Nasal cavity respiratory epithelium epithelial cell of viscerocranial mucosa (primary cell): ENCODE measurements around the gene ZNF740. TPM values are rescaled to one million over a fixed set of nuclear protein-coding genes. Genes with fewer than 3 reads are reported as not detected.

Experiments
- total RNA-seq: library from RNA; depleted of rRNA; stranded (reverse); fragments of >200 nt; gene quantifications from 2 replicates; pipeline ENCODE4 v1.2.3, GENCODE V29; 2014

The ZNF740 gene
- 13.3 and 20.4 TPM in 2 replicates for total RNA-seq

GRCh38 chr12:53180220-53180930, at the start of gene ZNF740, which contains the start of gene CSAD:
ZNF740 (plus strand) TSS chr12:53180722; CDS start chr12:53181984, 1,262 bp downstream.
CSAD (minus strand) TSS chr12:53180925; CDS start chr12:53173470, 7,455 bp downstream.

GRCh38 chr12:53207042-53207441, 26.5 kb downstream of the ZNF740 start, which contains the start of gene ITGB7:
ITGB7 (minus strand) TSS chr12:53207251; CDS start chr12:53200443, 6,808 bp downstream.

DNA sequence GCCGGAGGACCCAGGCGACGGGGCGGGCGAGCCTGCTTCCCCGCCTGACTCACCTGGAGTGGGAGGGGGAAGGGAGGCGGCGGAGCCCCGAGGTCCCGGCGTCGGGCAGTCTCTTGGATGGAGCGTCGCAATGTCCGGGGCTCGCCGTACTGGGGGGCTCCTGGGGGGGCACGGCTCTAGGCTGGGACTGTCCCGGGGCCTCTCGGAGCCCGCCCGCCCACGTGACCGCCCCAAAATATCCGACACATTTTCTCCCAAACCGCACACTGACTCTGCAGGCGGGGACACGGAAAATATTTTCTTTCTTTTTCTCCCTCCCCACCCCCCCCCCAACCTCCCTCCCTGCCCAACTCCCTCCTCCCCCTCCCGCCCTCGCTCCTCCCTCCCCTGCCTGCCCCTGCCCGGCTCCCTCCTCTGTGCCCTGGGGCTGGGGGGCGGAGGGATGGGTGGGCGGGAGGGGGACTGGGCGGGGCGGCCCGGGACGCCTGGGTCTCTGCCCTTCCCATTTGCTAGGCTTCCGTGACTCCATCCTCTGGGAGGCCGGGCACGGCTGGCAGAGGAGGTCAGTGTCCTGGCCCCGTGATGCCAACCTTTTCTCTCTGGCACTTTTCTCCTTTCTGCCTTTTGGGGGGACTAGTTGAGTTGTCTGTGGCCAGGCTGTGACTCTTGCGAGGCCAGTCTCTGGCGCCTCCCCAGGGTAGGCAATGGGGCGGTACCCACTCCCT, 51.6 kb downstream of the ZNF740 start, which contains the start of gene RARG:
RARG (minus strand) TSS at position 289 of the 725 bp plus-strand sequence. CDS start 4,664 bp downstream, outside the sequence.

Other genes with a start within 250 kb of the ZNF740 start
- 181 and 366 TPM in 2 replicates for gene KRT18, start 231.6 kb upstream of the ZNF740 start, total RNA-seq
- 1,225 and 1,493 TPM in 2 replicates for gene EIF4B, start 174.3 kb upstream of the ZNF740 start, total RNA-seq
- 0.34 and 3.1 TPM in 2 replicates for gene TNS2, start 130.7 kb upstream of the ZNF740 start, total RNA-seq
- gene SPRYD3, start 101.3 kb upstream of the ZNF740 start, total RNA-seq, result 24.3 and 25.5 TPM in 2 replicates
- 18.2 and 108 TPM in 2 replicates for gene IGFBP6, start 83.1 kb upstream of the ZNF740 start, total RNA-seq
- gene SOAT2, start 77.2 kb upstream of the ZNF740 start, total RNA-seq, result not detected in 2 replicates
- gene CSAD, start 203 bp downstream of the ZNF740 start, total RNA-seq, result 5.5 and 12.0 TPM in 2 replicates
- gene ITGB7, start 26.5 kb downstream of the ZNF740 start, total RNA-seq, result 2.6 and 3.1 TPM in 2 replicates
- gene RARG, start 51.5 kb downstream of the ZNF740 start, total RNA-seq, result 33.2 and 96.8 TPM in 2 replicates
- gene ESPL1, start 87.6 kb downstream of the ZNF740 start, total RNA-seq, result 0.34 and 1.1 TPM in 2 replicates
- 191 and 243 TPM in 2 replicates for gene PFDN5, start 114.8 kb downstream of the ZNF740 start, total RNA-seq
- 21.0 and 28.4 TPM in 2 replicates for gene MYG1, start 119.0 kb downstream of the ZNF740 start, total RNA-seq
- 25.3 and 32.5 TPM in 2 replicates for gene AAAS, start 140.9 kb downstream of the ZNF740 start, total RNA-seq
- gene SP7, start 155.6 kb downstream of the ZNF740 start, total RNA-seq, result not detected in 2 replicates
- gene SP1, start 199.5 kb downstream of the ZNF740 start, total RNA-seq, result 41.0 and 50.3 TPM in 2 replicates
- gene AMHR2, start 243.1 kb downstream of the ZNF740 start, total RNA-seq, result not detected in 2 replicates